ENCODE data around the gene SMYD1.

DNA sequence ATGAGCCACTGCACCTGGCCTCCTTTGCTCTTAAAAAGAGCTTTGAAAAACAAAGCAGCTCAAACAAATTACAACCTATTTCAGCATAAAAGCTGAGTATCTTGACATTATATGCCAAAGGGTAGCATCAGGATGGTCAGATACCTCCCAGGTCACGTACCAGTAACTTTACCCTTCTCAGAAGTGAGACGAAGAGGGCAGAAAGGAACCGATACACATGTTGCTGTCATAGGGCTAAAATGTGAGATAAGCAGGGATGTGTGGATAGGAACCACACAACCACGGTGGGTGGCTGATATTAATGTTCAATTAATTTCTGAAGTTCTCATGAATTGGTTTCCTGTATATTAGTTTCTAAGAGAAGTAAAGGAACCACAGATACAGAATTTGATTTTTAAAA is 38.7 kb upstream of the SMYD1 start:
- TF ChIP-seq, protein P1, sequence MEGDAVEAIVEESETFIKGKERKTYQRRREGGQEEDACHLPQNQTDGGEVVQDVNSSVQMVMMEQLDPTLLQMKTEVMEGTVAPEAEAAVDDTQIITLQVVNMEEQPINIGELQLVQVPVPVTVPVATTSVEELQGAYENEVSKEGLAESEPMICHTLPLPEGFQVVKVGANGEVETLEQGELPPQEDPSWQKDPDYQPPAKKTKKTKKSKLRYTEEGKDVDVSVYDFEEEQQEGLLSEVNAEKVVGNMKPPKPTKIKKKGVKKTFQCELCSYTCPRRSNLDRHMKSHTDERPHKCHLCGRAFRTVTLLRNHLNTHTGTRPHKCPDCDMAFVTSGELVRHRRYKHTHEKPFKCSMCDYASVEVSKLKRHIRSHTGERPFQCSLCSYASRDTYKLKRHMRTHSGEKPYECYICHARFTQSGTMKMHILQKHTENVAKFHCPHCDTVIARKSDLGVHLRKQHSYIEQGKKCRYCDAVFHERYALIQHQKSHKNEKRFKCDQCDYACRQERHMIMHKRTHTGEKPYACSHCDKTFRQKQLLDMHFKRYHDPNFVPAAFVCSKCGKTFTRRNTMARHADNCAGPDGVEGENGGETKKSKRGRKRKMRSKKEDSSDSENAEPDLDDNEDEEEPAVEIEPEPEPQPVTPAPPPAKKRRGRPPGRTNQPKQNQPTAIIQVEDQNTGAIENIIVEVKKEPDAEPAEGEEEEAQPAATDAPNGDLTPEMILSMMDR (IDR thresholded peaks at IDR 0.05): no peak
- TF ChIP-seq POLR2A (IDR thresholded peaks at IDR 0.05) (no peak), POLR2AphosphoS5 (IDR thresholded peaks at IDR 0.05) (no peak), EP300 (IDR thresholded peaks at IDR 0.05) (no peak)

Measured in stomach (tissue), 4 donors.